Peyer's patch (tissue), 4 donors: ENCODE results near the gene OVOL3. TPM values are rescaled to one million over a fixed set of nuclear protein-coding genes. Genes with fewer than 3 reads are reported as not detected.

Source experiments
- DNase-seq, 3 donors: peaks; one replicate each; pipeline ENCODE4 v3.0.0-alpha.2; 2017 to 2019
- H3K27ac ChIP-seq, 4 donors: fragments of 200-600 bp; sonication (generic); one replicate each; pipeline ENCODE4 v1.5.1; 2016 to 2019
- H3K27me3 ChIP-seq, 2 donors: fragments of 200-600 bp; sonication (generic); one replicate each; pipeline ENCODE4 v1.5.1; 2019
- H3K36me3 ChIP-seq, 3 donors: fragments of 200-600 bp; sonication (generic); one replicate each; pipeline ENCODE4 v1.5.1; 2016 to 2019
- H3K4me1 ChIP-seq, 4 donors: fragments of 200-600 bp; sonication (generic); one replicate each; pipeline ENCODE4 v1.5.1; 2016 to 2019
- H3K4me3 ChIP-seq, 4 donors: fragments of 200-600 bp; sonication (generic); 1 replicate in 3 of 4; 2 replicates in 1 of 4; pipeline ENCODE4 v1.5.1; 2016 to 2019; ENCODE audit warnings: mild to moderate bottlenecking in 1 of 4
- H3K9me3 ChIP-seq, 4 donors: fragments of 200-600 bp; sonication (generic); one replicate each; pipeline ENCODE4 v1.5.1; 2016 to 2019; ENCODE audit warnings: mild to moderate bottlenecking in 1 of 4
- POLR2A ChIP-seq, 2 donors: fragments of 450-650 bp; IDR thresholded peaks; one replicate each; pipeline ENCODE4 v1.5.1; 2017; ENCODE audit warnings: antibody characterized with exemption in 2 of 2, mild to moderate bottlenecking in 2 of 2, moderate library complexity in 2 of 2
- total RNA-seq, 4 donors: library from RNA; depleted of rRNA; stranded (reverse); fragments of >200 nt; gene quantifications; one replicate each; pipeline ENCODE4 v1.1.0, GENCODE V29; 2016
- TF ChIP-seq, protein P1 (sequence below), 6 experiments: fragments of 450-650 bp in 4 of 6; fragments of 200-600 bp in 2 of 6; sonication (generic) in 1 of 6; IDR thresholded peaks; one replicate each; pipeline ENCODE4 v1.5.1; 2017 to 2019; ENCODE audit warnings: antibody characterized with exemption in 6 of 6, mild to moderate bottlenecking in 3 of 6, moderate library complexity in 1 of 6

OVOL3 gene
- total RNA-seq, 4 donors from 2014 or later, result not detected

- DNase-seq, result no peak
- Histone ChIP-seq H3K4me3 (no peak overlapping the region), H3K9me3 (no peaks in the 10 kb centered on the region), H3K36me3 (no peaks in the 10 kb centered on the region), H3K27me3 (no peaks in the 10 kb centered on the region), H3K4me1 (no peaks in the 10 kb centered on the region), H3K27ac (no peak overlapping the region)
- no peak for TF ChIP-seq POLR2A (IDR thresholded peaks at IDR 0.05)
- TF ChIP-seq, protein P1, sequence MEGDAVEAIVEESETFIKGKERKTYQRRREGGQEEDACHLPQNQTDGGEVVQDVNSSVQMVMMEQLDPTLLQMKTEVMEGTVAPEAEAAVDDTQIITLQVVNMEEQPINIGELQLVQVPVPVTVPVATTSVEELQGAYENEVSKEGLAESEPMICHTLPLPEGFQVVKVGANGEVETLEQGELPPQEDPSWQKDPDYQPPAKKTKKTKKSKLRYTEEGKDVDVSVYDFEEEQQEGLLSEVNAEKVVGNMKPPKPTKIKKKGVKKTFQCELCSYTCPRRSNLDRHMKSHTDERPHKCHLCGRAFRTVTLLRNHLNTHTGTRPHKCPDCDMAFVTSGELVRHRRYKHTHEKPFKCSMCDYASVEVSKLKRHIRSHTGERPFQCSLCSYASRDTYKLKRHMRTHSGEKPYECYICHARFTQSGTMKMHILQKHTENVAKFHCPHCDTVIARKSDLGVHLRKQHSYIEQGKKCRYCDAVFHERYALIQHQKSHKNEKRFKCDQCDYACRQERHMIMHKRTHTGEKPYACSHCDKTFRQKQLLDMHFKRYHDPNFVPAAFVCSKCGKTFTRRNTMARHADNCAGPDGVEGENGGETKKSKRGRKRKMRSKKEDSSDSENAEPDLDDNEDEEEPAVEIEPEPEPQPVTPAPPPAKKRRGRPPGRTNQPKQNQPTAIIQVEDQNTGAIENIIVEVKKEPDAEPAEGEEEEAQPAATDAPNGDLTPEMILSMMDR (IDR thresholded peaks at IDR 0.05), result no peak
Observed at GRCh38 chr19:36084231-36085009, 26.5 kb upstream of the OVOL3 start.

- no peaks in the 10 kb centered on the region for H3K9me3 ChIP-seq
- TF ChIP-seq, protein P1 (IDR thresholded peaks at IDR 0.05), result no peak
- no peak for TF ChIP-seq POLR2A (IDR thresholded peaks at IDR 0.05)
- DNase-seq, result no peak
Observed at GRCh38 chr19:36086326-36086725, 24.6 kb upstream of the OVOL3 start.

DNA sequence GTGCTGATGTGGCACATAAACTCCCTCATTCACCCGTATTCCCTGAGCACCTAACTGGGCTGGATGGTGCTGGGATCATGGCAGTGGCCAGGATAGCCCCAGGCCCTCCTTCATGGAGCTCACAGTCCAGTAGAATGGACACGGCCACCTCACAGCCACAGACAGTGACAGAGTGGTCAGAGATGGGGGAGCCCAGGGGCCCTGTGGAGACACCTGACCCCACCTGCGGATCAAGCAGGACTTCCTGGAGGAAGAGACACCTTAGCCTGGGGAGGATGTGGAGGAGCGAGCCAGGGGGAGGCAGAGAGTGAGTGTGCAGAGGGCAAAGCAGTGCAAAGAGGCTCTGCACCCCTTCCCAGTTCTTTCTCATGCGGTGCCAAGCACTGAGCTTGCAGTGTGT lies 21.1 kb upstream of the OVOL3 start:
- Histone ChIP-seq H3K4me3 (no peak overlapping the region), H3K36me3 (no peaks in the 10 kb centered on the region), H3K4me1 (no peaks in the 10 kb centered on the region), H3K27me3 (no peaks in the 10 kb centered on the region), H3K9me3 (no peaks in the 10 kb centered on the region), H3K27ac (no peak overlapping the region)
- DNase-seq, result no peak
- TF ChIP-seq, protein P1 (IDR thresholded peaks at IDR 0.05), result no peak
- no peak for TF ChIP-seq POLR2A (IDR thresholded peaks at IDR 0.05)

More at GRCh38 chr19:36086326-36086725, 24.6 kb upstream of the OVOL3 start:
- no peaks in the 10 kb centered on the region for H3K27me3 ChIP-seq
- no peak overlapping the region for H3K27ac ChIP-seq
- H3K4me1 ChIP-seq, result no peaks in the 10 kb centered on the region
- H3K4me3 ChIP-seq, result no peak overlapping the region
- H3K36me3 ChIP-seq, result no peaks in the 10 kb centered on the region

- Histone ChIP-seq H3K4me1 (no peaks in the 10 kb centered on the region), H3K27me3 (no peaks in the 10 kb centered on the region), H3K36me3 (no peaks in the 10 kb centered on the region), H3K27ac (no peak overlapping the region), H3K4me3 (no peak overlapping the region), H3K9me3 (no peaks in the 10 kb centered on the region)
- TF ChIP-seq, protein P1 (IDR thresholded peaks at IDR 0.05), result no peak
- no peak for TF ChIP-seq POLR2A (IDR thresholded peaks at IDR 0.05)
- DNase-seq, result no peak
Observed at GRCh38 chr19:36090910-36091695, 19.8 kb upstream of the OVOL3 start.

DNA sequence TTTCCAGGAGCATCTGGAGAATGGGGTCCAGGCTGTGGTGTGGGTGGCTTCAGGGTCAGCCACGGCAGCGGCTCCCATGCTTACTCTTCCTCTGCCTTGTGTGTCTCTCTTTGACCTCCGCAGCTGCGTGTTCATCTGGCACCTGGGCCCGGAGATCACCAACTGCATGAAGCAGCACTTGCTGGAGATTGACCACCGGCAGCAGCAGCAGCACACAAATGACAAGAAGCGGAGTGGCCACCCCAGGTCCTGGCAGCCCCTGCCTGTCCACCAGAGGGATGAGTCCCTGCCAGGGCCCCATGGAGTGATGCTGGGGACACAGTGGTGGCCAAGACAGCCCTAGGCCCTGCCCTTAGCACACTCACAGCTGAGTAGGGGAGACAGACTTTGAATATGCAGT lies 18.4 kb upstream of the OVOL3 start:
- Histone ChIP-seq H3K4me3 (no peak overlapping the region), H3K4me1 (no peaks in the 10 kb centered on the region), H3K27me3 (no peaks in the 10 kb centered on the region), H3K27ac (no peak overlapping the region), H3K36me3 (no peaks in the 10 kb centered on the region), H3K9me3 (no peaks in the 10 kb centered on the region)
- DNase-seq, result no peak
- TF ChIP-seq POLR2A (IDR thresholded peaks at IDR 0.05), result no peak
- TF ChIP-seq, protein P1 (IDR thresholded peaks at IDR 0.05), result no peak
